ENCODE measurements around the gene SYNE1. TPM values are rescaled to one million over a fixed set of nuclear protein-coding genes. Genes with fewer than 3 reads are reported as not detected.

Gene SYNE1
- total RNA-seq, 4 donors from 2014 or later: 111 to 156 (median 124) TPM

GRCh38 chr6:152091201-152091600 lies 546.0 kb downstream of the SYNE1 start:
- intact Hi-C loops (cut with DNase I; ENCODE audit: low total_unique reads): no loop called here
- DNase-seq (ENCODE audit: low spot score in 2 of 2): no peak
- 25 to 38% methylated on average over 2 of the region's 2 CpGs for WGBS, 2 donors
- TF ChIP-seq, protein P1, sequence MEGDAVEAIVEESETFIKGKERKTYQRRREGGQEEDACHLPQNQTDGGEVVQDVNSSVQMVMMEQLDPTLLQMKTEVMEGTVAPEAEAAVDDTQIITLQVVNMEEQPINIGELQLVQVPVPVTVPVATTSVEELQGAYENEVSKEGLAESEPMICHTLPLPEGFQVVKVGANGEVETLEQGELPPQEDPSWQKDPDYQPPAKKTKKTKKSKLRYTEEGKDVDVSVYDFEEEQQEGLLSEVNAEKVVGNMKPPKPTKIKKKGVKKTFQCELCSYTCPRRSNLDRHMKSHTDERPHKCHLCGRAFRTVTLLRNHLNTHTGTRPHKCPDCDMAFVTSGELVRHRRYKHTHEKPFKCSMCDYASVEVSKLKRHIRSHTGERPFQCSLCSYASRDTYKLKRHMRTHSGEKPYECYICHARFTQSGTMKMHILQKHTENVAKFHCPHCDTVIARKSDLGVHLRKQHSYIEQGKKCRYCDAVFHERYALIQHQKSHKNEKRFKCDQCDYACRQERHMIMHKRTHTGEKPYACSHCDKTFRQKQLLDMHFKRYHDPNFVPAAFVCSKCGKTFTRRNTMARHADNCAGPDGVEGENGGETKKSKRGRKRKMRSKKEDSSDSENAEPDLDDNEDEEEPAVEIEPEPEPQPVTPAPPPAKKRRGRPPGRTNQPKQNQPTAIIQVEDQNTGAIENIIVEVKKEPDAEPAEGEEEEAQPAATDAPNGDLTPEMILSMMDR (IDR thresholded peaks at IDR 0.05): no peak
- TF ChIP-seq POLR2A (IDR thresholded peaks at IDR 0.05): no peak
- no peak overlapping the region for H3K4me3 ChIP-seq (ENCODE audit: low read depth, poor library complexity, severe bottlenecking)

DNA sequence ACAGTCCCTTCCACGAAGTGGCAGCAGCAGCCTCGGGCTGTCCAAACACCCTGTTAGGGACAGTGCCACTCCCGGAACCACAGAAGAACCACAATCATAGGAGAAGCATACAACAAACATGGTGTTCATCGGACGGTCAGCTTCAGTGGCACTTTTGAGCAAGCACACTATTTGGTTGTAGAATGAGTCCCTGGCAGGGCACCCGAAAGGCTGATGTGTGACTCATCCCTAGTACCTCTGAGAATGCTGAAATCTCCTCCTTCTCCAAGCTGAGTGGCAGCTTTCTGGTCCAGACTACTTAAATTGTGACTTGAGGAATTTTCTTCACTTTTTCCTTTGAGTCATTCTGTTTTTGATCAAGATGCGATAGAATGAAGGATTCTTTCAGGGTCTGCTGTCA lies 547.2 kb downstream of the SYNE1 start:
- 61 to 71% methylated on average over 7 of the region's 7 CpGs for WGBS, 2 donors
- intact Hi-C loops (cut with DNase I; ENCODE audit: low total_unique reads): no loop called here
- H3K4me3 ChIP-seq (ENCODE audit: low read depth, poor library complexity, severe bottlenecking): no peak overlapping the region
- TF ChIP-seq POLR2A (IDR thresholded peaks at IDR 0.05): no peak
- TF ChIP-seq, protein P1 (IDR thresholded peaks at IDR 0.05): no peak
- peak; percentile 61 to 89 for DNase-seq (ENCODE audit: low spot score in 2 of 2)

GRCh38 chr6:152087701-152088100 lies 549.5 kb downstream of the SYNE1 start:
- no peak for TF ChIP-seq POLR2A (IDR thresholded peaks at IDR 0.05)
- TF ChIP-seq, protein P1 (IDR thresholded peaks at IDR 0.05): no peak
- intact Hi-C loops (cut with DNase I; ENCODE audit: low total_unique reads): no loop called here
- DNase-seq (ENCODE audit: low spot score in 2 of 2): no peak
- H3K4me3 ChIP-seq (ENCODE audit: low read depth, poor library complexity, severe bottlenecking): no peak overlapping the region
- 32 to 37% methylated on average over 1 of the region's 1 CpG for WGBS, 2 donors

- intact Hi-C loops (cut with DNase I; ENCODE audit: low total_unique reads): no loop called here
- H3K4me3 ChIP-seq (ENCODE audit: low read depth, poor library complexity, severe bottlenecking): no peak overlapping the region
- TF ChIP-seq, protein P1 (IDR thresholded peaks at IDR 0.05): no peak
- no peak for TF ChIP-seq POLR2A (IDR thresholded peaks at IDR 0.05)
- 78 to 87% methylated on average over 2 of the region's 2 CpGs for WGBS, 2 donors
- no peak for DNase-seq (ENCODE audit: low spot score in 2 of 2)
Measured at GRCh38 chr6:152087096-152087495, 550.1 kb downstream of the SYNE1 start.

GRCh38 chr6:152086223-152086873 lies 550.8 kb downstream of the SYNE1 start:
- no peak overlapping the region for H3K4me3 ChIP-seq (ENCODE audit: low read depth, poor library complexity, severe bottlenecking)
- TF ChIP-seq, protein P1 (IDR thresholded peaks at IDR 0.05): no peak
- TF ChIP-seq POLR2A (IDR thresholded peaks at IDR 0.05): no peak
- 84 to 93% methylated on average over 3 of the region's 3 CpGs for WGBS, 2 donors
- intact Hi-C loops (cut with DNase I; ENCODE audit: low total_unique reads): no loop called here
- DNase-seq (ENCODE audit: low spot score in 2 of 2): no peak

- H3K4me3 ChIP-seq (ENCODE audit: low read depth, poor library complexity, severe bottlenecking): no peak overlapping the region
- TF ChIP-seq POLR2A (IDR thresholded peaks at IDR 0.05): no peak
- TF ChIP-seq, protein P1 (IDR thresholded peaks at IDR 0.05): no peak
- intact Hi-C loops (cut with DNase I; ENCODE audit: low total_unique reads): no loop called here
- 84 to 87% methylated on average over 4 of the region's 4 CpGs for WGBS, 2 donors
- no peak for DNase-seq (ENCODE audit: low spot score in 2 of 2)
Measured at GRCh38 chr6:152085451-152085921, 551.7 kb downstream of the SYNE1 start.
